Natural killer cell (primary cell): Measurements from ENCODE around the gene KIF3C. TPM values are rescaled to one million over a fixed set of nuclear protein-coding genes. Genes with fewer than 3 reads are reported as not detected.
A peak's percentile ranks its signal among the peaks of the same experiment; 100 is the strongest.

Experiments used
- ATAC-seq, 3 donors: fragments of 150-1000 bp in 2 of 3; fragments of 200-7000 bp in 1 of 3; cut with Tn5 transposase; 1 replicate in 1 of 3; 2 replicates in 2 of 3; pipeline ENCODE4 v1.10.0; 2021; ENCODE audit warnings: mild to moderate bottlenecking in 2 of 3, moderate library complexity in 2 of 3
- DNase-seq, 2 donors: peaks; one replicate each; pipeline versions ENCODE4 v3.0.0 to v3.0.0-alpha.2; 2013 to 2021; ENCODE audit warnings: mixed read lengths in 1 of 2
- H3K27ac ChIP-seq: one replicate; pipeline ENCODE4 v1.5.1; 2013; ENCODE audit warnings: mild to moderate bottlenecking, low read length
- H3K27me3 ChIP-seq: one replicate; pipeline ENCODE4 v1.6.1; 2013; ENCODE audit warnings: low read length; ENCODE audit not compliant: control insufficient read depth, insufficient read depth
- H3K36me3 ChIP-seq: one replicate; pipeline ENCODE4 v1.6.1; 2013; ENCODE audit warnings: low read length; ENCODE audit not compliant: control insufficient read depth, insufficient read depth
- H3K4me1 ChIP-seq: one replicate; pipeline ENCODE4 v1.6.1; 2013; ENCODE audit warnings: low read length; ENCODE audit not compliant: control insufficient read depth, insufficient read depth
- H3K4me3 ChIP-seq: one replicate; pipeline ENCODE4 v1.5.1; 2013; ENCODE audit warnings: low read length
- H3K9me3 ChIP-seq: one replicate; pipeline ENCODE4 v1.6.1; 2013; ENCODE audit warnings: low read length; ENCODE audit not compliant: control insufficient read depth, insufficient read depth
- H3K27ac Mint-ChIP-seq, 2 donors: one replicate each; pipeline ENCODE4 v1.8.0; 2022; ENCODE audit warnings: mild to moderate bottlenecking in 2 of 2, mixed read lengths in 2 of 2, moderate library complexity in 1 of 2
- H3K27me3 Mint-ChIP-seq, 2 donors: one replicate each; pipeline ENCODE4 v1.8.0; 2022; ENCODE audit warnings: low read depth in 2 of 2, mixed read lengths in 2 of 2
- H3K36me3 Mint-ChIP-seq: one replicate; pipeline ENCODE4 v1.8.0; 2022; ENCODE audit warnings: mixed read lengths
- H3K4me1 Mint-ChIP-seq, 2 donors: one replicate each; pipeline ENCODE4 v1.8.0; 2022; ENCODE audit warnings: mixed read lengths in 2 of 2
- H3K4me3 Mint-ChIP-seq: one replicate; pipeline ENCODE4 v1.8.0; 2022; ENCODE audit warnings: mild to moderate bottlenecking, moderate library complexity, mixed read lengths
- H3K9me3 Mint-ChIP-seq, 2 donors: one replicate each; pipeline ENCODE4 v1.8.0; 2022; ENCODE audit warnings: mixed read lengths in 2 of 2
- WGBS: methylation state at CpG from one replicate; pipeline ENCODE4 v1.1.7; 2013; ENCODE audit warnings: missing lambda C conversion rate; ENCODE audit not compliant: insufficient coverage; 5-methylcytosine and 5-hydroxymethylcytosine counted together
- intact Hi-C: fragments of 100-400 bp; cut with micrococcal nuclease; formaldehyde crosslinking; loops from one replicate; pipeline ENCODE4 v1.14.2; 2022
- total RNA-seq, 4 donors: library from RNA; stranded (reverse); fragments of 120-200 nt in 1 of 4; gene quantifications; one replicate each; pipeline versions ENCODE4 v1.2.3 to v1.2.4, GENCODE V29; 2013 to 2022
- TF ChIP-seq, protein P1 (sequence below): fragments of 200-600 bp; IDR thresholded peaks from one replicate; pipeline ENCODE4 v1.8.0; 2022; ENCODE audit warnings: antibody characterized with exemption

The KIF3C gene
- total RNA-seq, 3 donors from 2014 or later (not counting 1 experiment from before 2014, with no cell fraction given), result 4.4 to 6.8 (median 5.1) TPM

DNA sequence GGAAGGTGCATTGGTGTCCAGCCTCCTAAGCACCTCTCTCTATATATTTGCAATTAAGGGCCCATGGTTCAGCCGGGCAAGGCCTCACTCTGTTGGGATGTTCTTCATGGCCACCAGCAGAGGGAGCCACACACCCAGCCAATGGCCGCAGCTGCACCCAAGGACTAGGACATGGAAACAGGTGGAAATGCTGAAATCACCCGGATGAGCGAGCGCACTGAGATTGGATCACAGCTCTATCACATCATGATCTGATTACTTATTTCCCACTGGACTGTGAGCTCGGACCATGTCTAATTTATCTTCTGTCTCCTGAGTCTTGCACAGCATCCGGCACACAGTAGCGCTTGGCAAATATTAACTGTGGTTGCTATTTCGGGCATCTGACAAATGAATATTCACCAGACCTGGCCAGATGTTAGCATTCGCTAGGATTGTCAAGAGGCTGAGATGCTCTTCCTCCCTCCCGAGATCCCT, 31.2 kb downstream of the KIF3C start:
- Histone ChIP-seq H3K36me3 (no peaks in the 10 kb centered on the region), H3K9me3 (no peaks in the 10 kb centered on the region), H3K4me3 (no peak overlapping the region), H3K27me3 (no peaks in the 10 kb centered on the region), H3K4me1 (peaks cover 3% of the 10 kb centered on the region), H3K27ac (no peak overlapping the region)
- Mint-ChIP-seq H3K9me3 (no peaks in the 10 kb centered on the region), H3K27ac (no peak overlapping the region), H3K4me3 (no peak overlapping the region), H3K27me3 (no peaks in the 10 kb centered on the region), H3K4me1 (peaks cover 0 to 5% of the 10 kb centered on the region in 2 donors), H3K36me3 (no peaks in the 10 kb centered on the region)
- DNase-seq (peak; percentile 63 to 88), ATAC-seq (peak; percentile 88 to 98 (median 96))
- 36% methylated on average over 11 of the region's 11 CpGs for WGBS
- TF ChIP-seq, protein P1, sequence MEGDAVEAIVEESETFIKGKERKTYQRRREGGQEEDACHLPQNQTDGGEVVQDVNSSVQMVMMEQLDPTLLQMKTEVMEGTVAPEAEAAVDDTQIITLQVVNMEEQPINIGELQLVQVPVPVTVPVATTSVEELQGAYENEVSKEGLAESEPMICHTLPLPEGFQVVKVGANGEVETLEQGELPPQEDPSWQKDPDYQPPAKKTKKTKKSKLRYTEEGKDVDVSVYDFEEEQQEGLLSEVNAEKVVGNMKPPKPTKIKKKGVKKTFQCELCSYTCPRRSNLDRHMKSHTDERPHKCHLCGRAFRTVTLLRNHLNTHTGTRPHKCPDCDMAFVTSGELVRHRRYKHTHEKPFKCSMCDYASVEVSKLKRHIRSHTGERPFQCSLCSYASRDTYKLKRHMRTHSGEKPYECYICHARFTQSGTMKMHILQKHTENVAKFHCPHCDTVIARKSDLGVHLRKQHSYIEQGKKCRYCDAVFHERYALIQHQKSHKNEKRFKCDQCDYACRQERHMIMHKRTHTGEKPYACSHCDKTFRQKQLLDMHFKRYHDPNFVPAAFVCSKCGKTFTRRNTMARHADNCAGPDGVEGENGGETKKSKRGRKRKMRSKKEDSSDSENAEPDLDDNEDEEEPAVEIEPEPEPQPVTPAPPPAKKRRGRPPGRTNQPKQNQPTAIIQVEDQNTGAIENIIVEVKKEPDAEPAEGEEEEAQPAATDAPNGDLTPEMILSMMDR, result peak; percentile 93
- intact Hi-C loops, result loop anchor here (1.0 to 2.0 kb wide), 4 partner anchors 98 to 626 kb away; no protein-coding TSS in a partner anchor

DNA sequence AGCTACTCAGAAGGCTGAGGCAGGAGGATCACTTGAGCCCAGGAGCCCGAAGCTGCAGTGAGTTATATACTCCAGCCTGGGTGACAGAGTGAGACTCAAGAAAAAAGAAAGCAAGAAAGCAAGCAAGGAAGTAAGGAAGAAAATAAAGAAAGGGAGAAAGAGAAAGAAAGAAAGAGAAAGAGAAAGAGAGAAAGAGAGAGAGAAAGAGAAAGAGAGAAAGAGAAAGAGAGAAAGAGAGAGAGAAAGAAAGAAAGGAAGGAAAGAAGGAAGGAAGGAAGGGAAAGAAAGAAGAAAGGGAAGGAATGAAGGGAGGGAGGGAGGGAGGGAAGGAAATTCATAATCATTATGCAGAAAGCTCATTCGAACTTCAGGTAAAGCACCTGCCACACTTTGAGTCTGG, 33.9 kb downstream of the KIF3C start:
- Histone ChIP-seq H3K9me3 (no peaks in the 10 kb centered on the region), H3K36me3 (no peaks in the 10 kb centered on the region), H3K27me3 (no peaks in the 10 kb centered on the region), H3K27ac (no peak overlapping the region), H3K4me3 (no peak overlapping the region), H3K4me1 (peaks cover 3% of the 10 kb centered on the region)
- intact Hi-C loops, result no loop called here
- Mint-ChIP-seq H3K36me3 (no peaks in the 10 kb centered on the region), H3K4me1 (peaks cover 0 to 5% of the 10 kb centered on the region in 2 donors), H3K27ac (no peak overlapping the region), H3K9me3 (no peaks in the 10 kb centered on the region), H3K27me3 (no peaks in the 10 kb centered on the region), H3K4me3 (no peak overlapping the region)
- WGBS, result 86% methylated on average over 2 of the region's 2 CpGs
- TF ChIP-seq, protein P1, result no peak
- DNase-seq, result no peak
- no peak for ATAC-seq

DNA sequence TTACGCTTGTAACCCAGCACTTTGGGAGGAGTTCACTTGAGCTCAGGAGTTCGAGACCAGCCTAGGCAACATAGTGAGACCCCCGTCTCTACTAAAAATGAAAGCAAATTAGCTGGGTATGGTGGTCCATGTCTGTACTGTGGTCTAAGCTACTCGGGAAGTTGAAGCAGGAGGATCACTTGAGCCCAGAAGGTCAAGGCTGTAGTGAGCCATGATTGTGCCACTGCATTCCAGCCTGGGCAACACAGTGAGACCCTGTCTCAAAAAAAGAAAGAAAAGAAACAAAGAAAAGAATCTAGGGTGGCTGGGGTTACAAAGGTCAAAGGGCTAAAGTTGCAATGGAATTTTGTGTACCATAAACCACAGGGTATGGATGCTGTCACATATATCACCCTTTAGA, 41.3 kb downstream of the KIF3C start:
- no peaks in the 10 kb centered on the region for H3K9me3 Mint-ChIP-seq
- DNase-seq (no peak), ATAC-seq (no peak)
- no peak overlapping the region for H3K4me3 ChIP-seq
- no peaks in the 10 kb centered on the region for H3K27me3 Mint-ChIP-seq
- H3K9me3 ChIP-seq, result no peaks in the 10 kb centered on the region
- no peaks in the 10 kb centered on the region for H3K27me3 ChIP-seq
- TF ChIP-seq, protein P1, result no peak
- no peak overlapping the region for H3K27ac Mint-ChIP-seq
- no peaks in the 10 kb centered on the region for H3K4me1 Mint-ChIP-seq
- WGBS, result 95% methylated on average over 4 of the region's 4 CpGs
- intact Hi-C loops, result no loop called here
- H3K4me3 Mint-ChIP-seq, result no peak overlapping the region
- no peaks in the 10 kb centered on the region for H3K36me3 Mint-ChIP-seq
- no peaks in the 10 kb centered on the region for H3K4me1 ChIP-seq
- no peak overlapping the region for H3K27ac ChIP-seq
- no peaks in the 10 kb centered on the region for H3K36me3 ChIP-seq

- no peaks in the 10 kb centered on the region for H3K27me3 ChIP-seq
- no peaks in the 10 kb centered on the region for H3K4me1 ChIP-seq
- 83% methylated on average over 8 of the region's 8 CpGs for WGBS
- H3K27ac ChIP-seq, result no peak overlapping the region
- no peak overlapping the region for H3K4me3 ChIP-seq
- no peaks in the 10 kb centered on the region for H3K9me3 Mint-ChIP-seq
- no peak overlapping the region for H3K27ac Mint-ChIP-seq
- H3K4me1 Mint-ChIP-seq, result no peaks in the 10 kb centered on the region
- H3K9me3 ChIP-seq, result no peaks in the 10 kb centered on the region
- no peaks in the 10 kb centered on the region for H3K36me3 ChIP-seq
- no peak overlapping the region for H3K4me3 Mint-ChIP-seq
- TF ChIP-seq, protein P1, result no peak
- ATAC-seq, result no peak
- H3K36me3 Mint-ChIP-seq, result no peaks in the 10 kb centered on the region
- no peaks in the 10 kb centered on the region for H3K27me3 Mint-ChIP-seq
- no peak for DNase-seq
- intact Hi-C loops, result no loop called here
These were observed 43.0 kb downstream of the KIF3C start for GRCh38 chr2:25939257-25939668.
